K562 (cell line): ENCODE measurements around the gene SYNGR1. TPM values are rescaled to one million over a fixed set of nuclear protein-coding genes. Genes with fewer than 3 reads are reported as not detected.
A peak's percentile ranks its signal among the peaks of the same experiment; 100 is the strongest.

ENCODE experiments used
- FOS ChIP-seq: IDR thresholded peaks from 3 replicates; pipeline ENCODE4 v1.6.1; 2011; ENCODE audit not compliant: insufficient read length; ENCODE audit errors: extremely low read depth
- NONO ChIP-seq, 2 experiments: fragments of 200-400 bp in 1 of 2; fragments of 450-650 bp in 1 of 2; formaldehyde crosslinking in 1 of 2; IDR thresholded peaks; 2 replicates each; pipeline ENCODE4 v1.6.1; 2017; ENCODE audit warnings: low read depth in 2 of 2, mild to moderate bottlenecking in 2 of 2, moderate library complexity in 2 of 2, low read length in 1 of 2
- POLR2A ChIP-seq: fragments of 450-650 bp; conservative IDR thresholded peaks from 2 replicates; pipeline ENCODE4 v1.6.1; 2016
- RBM39 ChIP-seq: fragments of 200-400 bp; formaldehyde crosslinking; optimal IDR thresholded peaks from 2 replicates; pipeline ENCODE3; 2018; ENCODE audit warnings: low read depth, low read length
- RERE ChIP-seq: sonication (generic); formaldehyde crosslinking; IDR thresholded peaks from 2 replicates; pipeline ENCODE4 v1.8.0; 2023; ENCODE audit warnings: missing genetic modification reagents, mild to moderate bottlenecking, borderline replicate concordance
- SETDB1 ChIP-seq: IDR thresholded peaks from one replicate; pipeline ENCODE4 v1.6.1; 2012; ENCODE audit warnings: low read length, control low read depth, inconsistent platforms
- SRSF1 ChIP-seq: fragments of 200-400 bp; formaldehyde crosslinking; IDR thresholded peaks from 2 replicates; pipeline ENCODE4 v1.6.1; 2017; ENCODE audit warnings: mild to moderate bottlenecking, low read depth, low read length, moderate library complexity
- ZBTB34 ChIP-seq: fragments of 250-450 bp; sonication (Bioruptor Pico); IDR thresholded peaks from 2 replicates; pipeline ENCODE4 v1.8.0; 2021; ENCODE audit warnings: mild to moderate bottlenecking, moderate library complexity
- ZBTB40 ChIP-seq, 2 experiments: fragments of 450-650 bp in 1 of 2; sonication (generic) in 1 of 2; formaldehyde crosslinking in 1 of 2; IDR thresholded peaks; 2 replicates each; pipeline versions ENCODE4 v1.7.1 to v1.9.0; 2016 to 2022; ENCODE audit warnings: inconsistent platforms in 1 of 2, mild to moderate bottlenecking in 1 of 2, missing genetic modification reagents in 1 of 2
- ZNF175 ChIP-seq: fragments of 200-800 bp; sonication (Bioruptor generic); IDR thresholded peaks from 2 replicates; pipeline ENCODE4 v1.6.1; 2016; ENCODE audit warnings: low read depth, mild to moderate bottlenecking, missing genetic modification characterization, missing compliant biosample characterization
- ZNF408 ChIP-seq: fragments of 250-450 bp; sonication (Bioruptor Pico); IDR thresholded peaks from 2 replicates; pipeline ENCODE4 v1.4.0; 2020; ENCODE audit warnings: low read depth, mild to moderate bottlenecking, moderate library complexity
- polyA plus RNA-seq, 8 experiments: library from polyadenylated mRNA; depleted of rRNA in 4 of 8; stranded (reverse) in 5 of 8; unstranded in 3 of 8; fragments of >200 nt; fragmentation: Nextera tagmentation in 2 of 8; fragmentation: Illumina TruSeq in 1 of 8; extraction: Ambion mirVana in 2 of 8; extraction: Trizol in 1 of 8; gene quantifications; 2 replicates each; pipeline versions ENCODE4 v1.2.1 to v1.2.3, GENCODE V29; 2011 to 2014; ENCODE audit warnings: inconsistent platforms in 1 of 8, missing spikeins in 1 of 8
- total RNA-seq, 7 experiments: library from RNA; depleted of rRNA in 6 of 7; stranded (reverse); fragments of >200 nt in 6 of 7; fragmentation: Illumina TruSeq in 2 of 7; extraction: Trizol in 2 of 7; gene quantifications; 2 replicates each; pipeline versions ENCODE4 v1.2.1 to v1.2.3, GENCODE V29; 2011 to 2021; ENCODE audit warnings: low replicate concordance in 1 of 7

The SYNGR1 gene
- total and polyA plus RNA-seq, 9 of the 15 experiments (the other 6 are each of a cell fraction or from before 2014, with no cell fraction given), result 1.8 to 15.9 (median 5.5) TPM

- TF ChIP-seq ZBTB40 (IDR thresholded peaks at IDR 0.05) (peak; percentile 37; the same call in 1 of the 2 replicates), ZBTB40 (CRISPR knock-in tag; IDR thresholded peaks at IDR 0.05) (no peak), ZNF408 (CRISPR knock-in tag) (no peak), RERE (CRISPR knock-in tag) (no peak), SETDB1 (no peak), POLR2A (no peak), SRSF1 (no peak), RBM39 (no peak), ZNF175 (CRISPR knock-in tag) (no peak), FOS (no peak), ZBTB34 (CRISPR knock-in tag) (no peak), NONO (IDR thresholded peaks at IDR 0.05; ENCODE audit: low read depth in 2 of 2, low read length in 1 of 2) (no peak)
These were observed 255 bp upstream of the SYNGR1 start (continued) for GRCh38 chr22:39349506-39349966.
